GM18502 (cell line): Measurements from ENCODE around the gene SPEG.
"Not testable (repeated sequence)": the region's sequence is repeated elsewhere in the genome, so short reads cannot be mapped to it uniquely, and the experiment has no call there.

Source experiments
- ATAC-seq: cut with Tn5 transposase; IDR thresholded peaks from one replicate; pipeline ENCODE4 v1.9.1; 2021; ENCODE audit warnings: mild to moderate bottlenecking; ENCODE audit not compliant: unreplicated experiment, poor library complexity

SPEG gene

DNA sequence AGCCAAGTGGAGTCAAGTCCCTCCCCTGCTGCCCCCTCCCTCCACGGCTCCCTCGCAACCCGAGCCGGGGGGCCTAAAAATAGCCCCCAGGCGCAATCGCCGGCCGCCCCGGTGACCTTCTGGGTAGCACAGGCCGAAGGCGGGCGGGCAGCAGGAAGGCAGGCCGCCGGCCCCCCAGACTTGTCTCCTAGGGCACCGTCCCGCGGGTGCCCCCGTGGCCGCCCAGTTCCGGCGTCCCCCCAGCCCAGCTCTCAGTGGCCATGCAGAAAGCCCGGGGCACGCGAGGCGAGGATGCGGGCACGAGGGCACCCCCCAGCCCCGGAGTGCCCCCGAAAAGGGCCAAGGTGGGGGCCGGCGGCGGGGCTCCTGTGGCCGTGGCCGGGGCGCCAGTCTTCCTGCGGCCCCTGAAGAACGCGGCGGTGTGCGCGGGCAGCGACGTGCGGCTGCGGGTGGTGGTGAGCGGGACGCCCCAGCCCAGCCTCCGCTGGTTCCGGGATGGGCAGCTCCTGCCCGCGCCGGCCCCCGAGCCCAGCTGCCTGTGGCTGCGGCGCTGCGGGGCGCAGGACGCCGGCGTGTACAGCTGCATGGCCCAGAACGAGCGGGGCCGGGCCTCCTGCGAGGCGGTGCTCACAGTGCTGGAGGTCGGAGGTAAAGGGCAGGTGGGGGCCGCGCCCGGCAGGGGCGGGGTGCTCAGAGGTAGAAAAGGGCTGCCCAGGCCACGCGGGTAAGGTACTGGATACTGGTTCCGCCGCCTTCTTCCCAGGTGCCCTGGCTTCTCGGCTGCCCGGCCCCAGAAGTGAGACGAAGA is at the start of gene SPEG:
Gene SPEG, plus strand, starts transcription at position 126 of the 808 bp plus-strand sequence. Its CDS starts 135 bp downstream, at position 261.
- no peak for ATAC-seq

DNA sequence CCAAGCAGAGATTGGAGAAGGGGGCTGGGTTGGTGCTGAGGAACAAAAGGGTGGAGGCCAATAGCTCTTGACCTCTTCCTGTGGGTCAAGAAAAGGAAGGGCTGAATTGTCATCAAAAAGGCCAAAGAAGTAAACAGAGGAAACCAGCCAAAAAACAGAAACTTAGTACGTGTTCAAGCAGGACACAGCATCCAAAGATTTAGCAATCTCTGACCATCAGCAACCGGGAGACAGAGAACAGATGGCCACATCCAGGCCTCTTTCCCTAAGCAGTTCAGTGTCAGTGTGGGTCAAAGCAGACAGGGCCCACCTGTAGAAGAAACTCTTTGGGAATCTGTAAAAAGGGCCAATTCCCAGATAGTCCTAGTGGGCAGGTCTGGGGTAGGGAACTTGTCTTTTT is 49.8 kb upstream of the SPEG start:
- no peak for ATAC-seq

- no peak for ATAC-seq
Observed at GRCh38 chr2:219385958-219386520, 48.6 kb upstream of the SPEG start.

DNA sequence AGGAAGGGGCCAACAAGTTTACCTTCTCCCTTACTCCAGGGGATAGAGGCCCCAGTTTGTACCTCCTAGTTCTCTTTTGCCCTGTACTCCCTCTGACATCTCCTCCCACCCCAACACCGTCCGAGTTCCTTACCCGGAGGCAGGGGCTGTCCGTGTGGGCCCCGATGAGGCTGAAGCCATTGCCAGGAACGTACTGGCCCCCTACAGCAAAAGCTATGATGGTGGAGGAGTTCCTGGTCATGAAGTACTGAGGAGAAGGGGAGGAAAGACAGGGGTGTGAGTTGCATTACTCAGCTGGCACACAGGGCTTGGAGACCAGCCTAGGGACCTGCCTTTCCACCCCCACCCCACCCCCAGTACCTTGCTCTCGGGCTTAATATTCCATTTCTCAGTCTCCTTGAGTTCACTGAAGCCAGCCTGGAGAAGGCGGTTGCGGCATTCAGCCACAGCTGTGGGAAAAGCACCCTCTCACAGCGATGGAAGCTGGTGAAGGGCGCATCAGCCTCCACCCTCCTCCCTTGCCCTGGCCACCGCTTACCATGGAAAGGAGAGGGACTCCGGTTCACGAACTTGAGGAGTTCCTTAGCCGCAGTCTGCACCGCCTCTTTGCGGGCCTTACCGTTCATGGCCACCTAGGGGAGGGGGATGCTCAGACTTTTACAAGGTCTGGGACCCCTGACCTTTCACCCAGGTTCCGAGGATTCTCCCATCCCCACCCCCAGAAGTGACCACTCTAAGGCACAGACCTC is 47.9 kb upstream of the SPEG start:
- no peak for ATAC-seq

DNA sequence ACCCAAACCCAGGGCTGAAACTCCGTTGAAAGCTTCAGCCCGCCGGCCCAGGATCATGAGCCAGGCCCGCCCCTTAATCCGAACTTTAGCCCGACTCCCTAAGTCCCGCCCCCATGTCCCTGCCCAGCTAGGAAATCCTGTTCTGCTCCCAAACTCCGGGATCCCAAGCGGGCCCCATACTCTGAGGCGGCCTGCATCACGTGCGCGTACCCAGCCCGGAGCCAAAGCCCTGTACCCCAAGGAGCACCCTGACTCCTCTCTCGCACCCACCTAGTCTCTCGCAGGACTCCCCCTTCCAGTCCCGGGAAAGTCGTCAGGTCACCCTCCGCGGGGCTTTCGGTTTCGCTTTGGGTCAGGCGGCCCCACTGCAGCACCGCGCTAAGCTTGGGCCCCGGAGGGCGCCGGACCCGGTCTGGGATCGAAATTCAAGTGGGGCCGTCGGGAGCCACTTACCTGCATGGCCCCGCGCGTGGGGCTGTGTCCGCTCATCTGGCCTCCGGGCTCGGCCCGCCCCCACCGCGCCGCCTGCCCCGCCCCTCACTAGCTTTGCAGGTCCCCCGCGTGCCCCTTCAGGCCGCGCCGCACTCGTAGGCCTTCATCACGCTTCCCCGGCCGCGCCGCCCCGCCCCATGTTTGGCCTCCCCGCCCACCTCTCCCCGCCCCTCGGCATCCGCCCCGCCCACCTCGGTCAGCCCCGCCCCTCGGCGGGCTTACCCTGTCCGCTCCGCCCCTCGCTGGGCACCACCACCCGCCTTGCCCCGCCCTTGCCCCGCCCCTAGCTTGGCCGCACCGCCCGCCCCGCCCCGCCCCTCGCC is 47.1 kb upstream of the SPEG start, which contains the start of gene DNPEP:
Gene DNPEP, minus strand, starts transcription at position 607 of the 815 bp plus-strand sequence. Its CDS starts 118 bp downstream, at position 489.
- ATAC-seq, result peak; percentile 66

GRCh38 chr2:219388121-219388906 is 46.3 kb upstream of the SPEG start:
- peak; percentile 84 for ATAC-seq

- no peak for ATAC-seq
Observed at GRCh38 chr2:219388907-219389156, 45.8 kb upstream of the SPEG start.

DNA sequence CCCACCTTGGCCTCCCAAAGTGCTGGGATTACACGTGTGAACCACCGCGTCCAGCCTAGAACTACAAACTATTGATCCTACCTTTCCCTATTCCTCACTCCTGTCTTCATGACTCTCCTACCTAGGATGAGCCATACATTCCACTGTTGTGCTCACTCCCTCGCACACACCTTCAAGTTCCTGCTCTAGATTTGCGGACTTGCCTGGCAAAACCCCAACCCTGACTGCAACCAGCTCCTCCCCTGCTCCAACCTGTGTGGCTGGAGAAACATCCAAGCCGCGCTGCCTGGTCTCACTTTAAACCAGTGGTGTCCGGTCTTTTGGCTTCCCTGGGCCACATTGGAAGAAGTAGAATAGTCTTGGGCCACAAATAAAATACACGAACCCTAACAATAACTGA is 41.9 kb upstream of the SPEG start:
- ATAC-seq, result no peak

- not testable (repeated sequence) for ATAC-seq
Observed at GRCh38 chr2:219395056-219395455, 39.6 kb upstream of the SPEG start.

DNA sequence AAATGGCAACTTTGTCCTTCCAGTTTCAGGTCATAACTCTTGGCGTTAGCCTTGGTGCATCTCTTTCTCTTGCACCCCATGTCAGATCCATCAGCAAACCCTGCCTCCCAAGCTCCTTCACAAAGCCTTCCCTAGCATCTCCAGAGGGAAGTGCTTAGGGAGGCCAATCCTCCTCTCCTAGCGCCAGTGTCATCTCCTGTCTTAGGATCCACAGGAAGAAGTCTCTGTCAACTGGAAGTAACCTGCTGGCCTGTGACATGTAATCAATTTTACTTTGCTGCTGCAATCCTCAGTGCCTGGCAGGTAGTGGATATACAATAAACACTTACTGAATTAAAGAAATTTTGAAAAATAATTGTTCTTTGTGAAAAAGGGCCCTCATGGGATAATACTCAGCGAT is 39.0 kb upstream of the SPEG start:
- no peak for ATAC-seq

GRCh38 chr2:219396863-219397457 is 37.7 kb upstream of the SPEG start:
- ATAC-seq, result no peak

GRCh38 chr2:219398721-219399363 is 35.8 kb upstream of the SPEG start:
- no peak for ATAC-seq

DNA sequence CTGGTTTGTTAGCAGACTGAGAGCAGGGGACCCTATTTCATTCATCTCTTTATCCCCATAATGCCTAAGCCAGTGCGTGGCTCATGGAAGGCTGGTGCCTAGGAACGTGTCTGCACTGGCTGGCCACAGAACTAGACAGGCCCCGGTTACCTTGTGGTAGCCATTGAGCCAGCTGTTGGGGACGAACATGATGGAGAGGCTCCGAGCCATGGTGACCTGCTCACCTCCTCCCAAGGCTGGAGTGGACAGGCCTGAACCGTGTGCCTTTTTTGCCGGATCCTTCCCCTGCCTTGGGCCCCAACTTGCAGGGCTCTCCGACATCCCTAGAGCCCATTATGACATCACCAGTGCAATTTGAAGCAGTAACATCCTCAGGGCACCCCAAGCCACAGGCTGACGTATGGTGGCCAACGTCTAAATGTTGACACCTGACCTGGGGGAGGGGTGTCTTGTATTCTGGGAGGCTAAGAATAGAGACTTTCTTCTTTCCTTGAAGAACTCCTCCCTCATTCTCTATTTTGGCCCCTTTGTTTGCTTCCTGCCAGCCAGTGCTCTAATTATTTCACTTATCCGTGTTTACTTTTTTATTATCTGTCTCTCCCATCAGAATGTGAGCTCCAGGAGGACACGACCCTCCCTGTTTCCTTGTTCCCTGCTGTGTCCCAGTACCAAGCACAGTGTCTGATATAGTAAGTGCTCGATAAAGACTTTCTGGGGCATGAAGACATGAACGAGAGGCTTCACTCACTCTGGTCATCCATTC is 34.7 kb upstream of the SPEG start:
- ATAC-seq, result no peak

GRCh38 chr2:219400562-219400961 is 34.1 kb upstream of the SPEG start:
- ATAC-seq, result no peak

DNA sequence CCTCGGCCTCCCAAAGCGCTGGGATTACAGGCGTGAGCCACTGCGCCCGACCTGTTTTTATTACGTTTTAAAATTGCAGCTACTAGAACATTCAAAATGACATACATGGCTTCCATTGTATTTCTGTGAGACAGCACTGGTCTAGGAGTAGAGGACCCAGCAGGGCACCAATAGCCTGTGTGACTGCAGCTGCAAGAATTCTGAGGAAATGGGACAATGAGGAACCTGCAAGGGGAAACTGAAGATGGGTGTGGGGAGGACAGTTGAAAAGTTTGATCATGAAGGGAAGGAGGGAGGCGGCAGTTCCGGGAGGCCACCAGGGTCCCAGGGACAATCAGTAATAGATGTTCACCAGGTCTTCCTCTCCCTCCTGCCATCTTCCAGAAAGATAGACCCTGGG is 33.0 kb upstream of the SPEG start:
- ATAC-seq, result no peak

DNA sequence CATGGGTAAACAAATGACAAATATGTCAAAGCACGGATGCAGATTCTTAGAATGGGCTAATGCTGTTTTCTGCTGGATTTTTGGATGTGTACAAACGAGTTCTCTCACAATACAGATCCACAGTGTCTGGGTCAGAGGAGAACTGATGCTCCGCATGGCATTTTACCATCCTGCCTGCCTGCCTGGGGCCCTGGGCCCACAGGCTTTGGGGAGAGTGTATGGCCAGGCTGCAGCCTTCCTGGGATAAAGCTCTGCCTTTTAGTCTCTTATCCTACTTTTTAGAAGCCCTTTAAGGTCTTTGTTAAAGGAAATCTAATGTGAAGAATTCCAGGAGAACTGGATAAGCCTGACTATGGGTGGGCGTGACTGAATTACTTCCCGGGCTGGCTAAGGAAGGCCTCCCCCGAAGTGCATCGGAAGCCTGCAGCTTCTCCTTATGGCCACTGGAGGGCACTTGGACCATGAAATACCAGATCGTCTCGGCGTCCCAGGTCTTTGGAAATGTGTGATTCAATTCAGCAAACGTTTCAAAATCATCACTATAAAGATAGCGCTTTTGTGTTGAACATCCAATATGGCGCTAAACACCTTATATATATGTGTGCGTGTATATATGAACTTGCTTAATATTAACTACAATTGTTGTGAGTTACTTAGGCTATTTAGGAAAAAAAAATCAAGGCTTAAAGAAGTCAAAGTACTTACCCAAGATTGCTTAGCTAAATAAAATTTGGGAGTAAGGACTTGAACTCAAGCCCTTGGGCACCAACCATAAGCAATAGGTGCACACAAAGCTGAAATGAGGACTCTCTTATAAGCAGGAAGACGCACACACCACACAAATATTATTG is 31.8 kb upstream of the SPEG start:
- peak; percentile 86 for ATAC-seq

DNA sequence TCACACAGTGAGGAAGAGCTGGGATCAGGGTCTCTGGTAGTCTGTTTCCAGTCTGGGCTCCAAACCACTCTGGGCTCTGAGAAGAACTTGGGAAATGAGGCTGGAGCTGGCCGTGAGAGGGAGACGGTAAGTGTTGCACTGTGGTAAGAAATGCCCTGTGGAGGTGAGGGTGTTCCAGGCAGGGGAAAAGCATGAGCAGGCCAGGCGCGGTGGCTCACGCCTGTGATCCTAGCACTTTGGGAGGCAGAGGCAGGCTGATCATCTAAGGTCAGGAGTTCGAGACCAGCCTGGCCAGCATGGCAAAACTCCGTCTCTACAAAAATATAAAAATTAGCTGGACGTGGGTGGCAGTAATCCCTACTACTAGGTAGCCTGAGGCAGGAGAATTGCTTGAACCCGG is 30.8 kb upstream of the SPEG start:
- ATAC-seq, result no peak
